HepG2 (cell line): ENCODE results near the gene DLG4. TPM values are rescaled to one million over a fixed set of nuclear protein-coding genes. Genes with fewer than 3 reads are reported as not detected.

Experiments
- ADNP ChIP-seq: sonication (generic); formaldehyde crosslinking; IDR thresholded peaks from 2 replicates; pipeline ENCODE4 v1.4.0; 2020; ENCODE audit warnings: missing genetic modification reagents
- ARID5B ChIP-seq: IDR thresholded peaks from 2 replicates; pipeline ENCODE4 v1.4.0; 2020; ENCODE audit warnings: mild to moderate bottlenecking, missing genetic modification reagents
- BRCA1 ChIP-seq: sonication (generic); formaldehyde crosslinking; IDR thresholded peaks from 2 replicates; pipeline ENCODE4 v1.4.0; 2020; ENCODE audit warnings: missing genetic modification reagents
- CEBPB ChIP-seq: IDR thresholded peaks from 2 replicates; pipeline ENCODE4 v1.6.1; 2011; ENCODE audit warnings: low read depth, low read length, improper control_type of control experiment, borderline replicate concordance
- CHD4 ChIP-seq: fragments of 200-600 bp; sonication (generic); IDR thresholded peaks from 2 replicates; pipeline ENCODE4 v1.7.0; 2017; ENCODE audit warnings: mild to moderate bottlenecking, low read length, borderline replicate concordance
- JDP2 ChIP-seq: sonication (generic); formaldehyde crosslinking; IDR thresholded peaks from 2 replicates; pipeline ENCODE4 v1.8.1; 2022; ENCODE audit warnings: missing genetic modification reagents, borderline replicate concordance
- MTA1 ChIP-seq: sonication (generic); formaldehyde crosslinking; IDR thresholded peaks from 2 replicates; pipeline ENCODE4 v1.4.0; 2020; ENCODE audit warnings: missing genetic modification reagents, mild to moderate bottlenecking, borderline replicate concordance
- NBN ChIP-seq: fragments of 450-650 bp; conservative IDR thresholded peaks from 2 replicates; pipeline ENCODE4 v1.6.1; 2017
- NR2F1 ChIP-seq, 2 experiments: fragments of 450-650 bp in 1 of 2; formaldehyde crosslinking in 1 of 2; IDR thresholded peaks; 2 replicates each; pipeline versions ENCODE4 v1.5.0 to v1.6.1; 2016 to 2020; ENCODE audit warnings: mild to moderate bottlenecking in 1 of 2, missing compliant biosample characterization in 1 of 2, missing genetic modification reagents in 1 of 2, moderate library complexity in 1 of 2
- PBX2 ChIP-seq: IDR thresholded peaks from 2 replicates; pipeline ENCODE4 v1.6.1; 2016; ENCODE audit warnings: control low read depth
- PRDM4 ChIP-seq: sonication (generic); formaldehyde crosslinking; IDR thresholded peaks from 2 replicates; pipeline ENCODE4 v1.9.0; 2021; ENCODE audit warnings: missing genetic modification reagents, borderline replicate concordance
- SATB2 ChIP-seq: sonication (generic); formaldehyde crosslinking; IDR thresholded peaks from 2 replicates; pipeline ENCODE4 v1.5.0; 2020; ENCODE audit warnings: missing genetic modification reagents
- SIX1 ChIP-seq: sonication (generic); formaldehyde crosslinking; IDR thresholded peaks from 2 replicates; pipeline ENCODE4 v1.4.0; 2020; ENCODE audit warnings: missing genetic modification reagents, borderline replicate concordance
- SOX13 ChIP-seq, 3 experiments: fragments of 450-650 bp in 1 of 3; sonication (generic) in 1 of 3; formaldehyde crosslinking in 1 of 3; IDR thresholded peaks in 2 of 3; conservative IDR thresholded peaks in 1 of 3; 2 replicates each; pipeline versions ENCODE4 v1.5.0 to v1.6.1; 2016 to 2020; ENCODE audit warnings: antibody characterized with exemption in 1 of 3, mild to moderate bottlenecking in 1 of 3, missing compliant biosample characterization in 1 of 3, missing genetic modification reagents in 1 of 3, moderate library complexity in 1 of 3
- SOX5 ChIP-seq: IDR thresholded peaks from 2 replicates; pipeline ENCODE4 v1.6.1; 2016; ENCODE audit warnings: borderline replicate concordance
- ZKSCAN1 ChIP-seq: fragments of 150-350 bp; IDR thresholded peaks from 2 replicates; pipeline ENCODE4 v1.6.1; 2014; ENCODE audit warnings: low read length
- ZMAT3 ChIP-seq: sonication (generic); formaldehyde crosslinking; conservative IDR thresholded peaks from 2 replicates; pipeline ENCODE4 v1.7.0; 2021; ENCODE audit warnings: missing genetic modification reagents
- ZNF234 ChIP-seq: sonication (generic); formaldehyde crosslinking; conservative IDR thresholded peaks from 2 replicates; pipeline ENCODE4 v1.5.1; 2020; ENCODE audit warnings: mild to moderate bottlenecking, missing genetic modification reagents
- ZNF24 ChIP-seq: fragments of 450-650 bp; IDR thresholded peaks from 2 replicates; pipeline ENCODE4 v1.6.1; 2017; ENCODE audit warnings: antibody characterized with exemption, mild to moderate bottlenecking
- ZNF260 ChIP-seq: sonication (generic); formaldehyde crosslinking; IDR thresholded peaks from 2 replicates; pipeline ENCODE4 v1.4.0; 2020; ENCODE audit warnings: missing genetic modification reagents, low read depth, mild to moderate bottlenecking, borderline replicate concordance
- ZNF460 ChIP-seq: sonication (generic); formaldehyde crosslinking; IDR thresholded peaks from 2 replicates; pipeline ENCODE4 v1.5.1; 2020; ENCODE audit warnings: missing genetic modification reagents, mild to moderate bottlenecking, borderline replicate concordance
- ZNF607 ChIP-seq: sonication (generic); formaldehyde crosslinking; IDR thresholded peaks from 2 replicates; pipeline ENCODE4 v1.5.1; 2020; ENCODE audit warnings: missing genetic modification reagents, mild to moderate bottlenecking, borderline replicate concordance
- polyA plus RNA-seq, 8 experiments: library from polyadenylated mRNA; depleted of rRNA in 3 of 8; stranded (reverse) in 7 of 8; unstranded in 1 of 8; fragments of >200 nt; fragmentation: Illumina TruSeq in 4 of 8; extraction: Trizol in 4 of 8; gene quantifications; 2 replicates each; pipeline versions ENCODE4 v1.2.1 to v1.2.3, GENCODE V29; 2011 to 2016; ENCODE audit warnings: low read depth in 4 of 8, missing spikeins in 1 of 8, mixed read lengths in 1 of 8; ENCODE audit not compliant: insufficient read depth in 1 of 8
- total RNA-seq, 5 experiments: library from RNA; depleted of rRNA; stranded (reverse); fragments of >200 nt; fragmentation: Illumina TruSeq; extraction: Trizol; gene quantifications; 2 replicates each; pipeline ENCODE4 v1.2.3, GENCODE V29; 2016; ENCODE audit warnings: low read depth in 1 of 5

DLG4 gene
- total and polyA plus RNA-seq, 2 of the 13 experiments (the other 11 are each of a cell fraction or from before 2014, with no cell fraction given), result 0.71 to 4.3 TPM

GRCh38 chr17:7234083-7234951, 14.7 kb upstream of the DLG4 start, which contains the start of gene DVL2 (continued):
- TF ChIP-seq NR2F1 (CRISPR knock-in tag; IDR thresholded peaks at IDR 0.05), result 0 out of 4 replicates have a peak, but pooled peaks of 1 of the 2 experiments have one; percentile 28
- TF ChIP-seq ZNF460 (CRISPR knock-in tag), result no peak
- no peak for TF ChIP-seq NBN
- TF ChIP-seq SOX5 (CRISPR knock-in tag), result peak; percentile 63; the same call in 1 of the 2 replicates
- no peak for TF ChIP-seq CEBPB
- TF ChIP-seq ZMAT3 (CRISPR knock-in tag), result no peak; the same call in 1 of the 2 replicates
- TF ChIP-seq MTA1 (CRISPR knock-in tag), result 0 out of 2 replicates have a peak, but pooled peaks have one; percentile 65
- TF ChIP-seq ZNF260 (CRISPR knock-in tag), result no peak
- peak; percentile 76; the same call in 1 of the 2 replicates for TF ChIP-seq BRCA1 (CRISPR knock-in tag)
- TF ChIP-seq ADNP (CRISPR knock-in tag), result no peak
- no peak for TF ChIP-seq ZNF24
- TF ChIP-seq ZKSCAN1, result no peak
- TF ChIP-seq CHD4, result no peak
- TF ChIP-seq SATB2 (CRISPR knock-in tag), result peak; percentile 58; the same call in 1 of the 2 replicates
- no peak for TF ChIP-seq PRDM4
- TF ChIP-seq ARID5B (CRISPR knock-in tag), result peak; percentile 45
- TF ChIP-seq JDP2, result no peak; the same call in 1 of the 2 replicates
- TF ChIP-seq PBX2 (CRISPR knock-in tag), result no peak
- TF ChIP-seq SIX1 (CRISPR knock-in tag), result no peak
- TF ChIP-seq SOX13 (IDR thresholded peaks at IDR 0.05), result no peak
- peak in 1 of 2 experiments; percentile 19; a peak in 2 of 4 replicates for TF ChIP-seq SOX13 (CRISPR knock-in tag; conservative IDR thresholded peaks at IDR 0.05 in 1 of 2, IDR thresholded peaks at IDR 0.05 in 1 of 2)
- no peak for TF ChIP-seq ZNF234 (CRISPR knock-in tag)
- TF ChIP-seq ZNF607, result peak; percentile 93
